GM21529 (cell line): ENCODE data around the gene FRRS1.

Experiments used
- ATAC-seq: cut with Tn5 transposase; IDR thresholded peaks from one replicate; pipeline ENCODE4 v1.9.1; 2021; ENCODE audit not compliant: unreplicated experiment

The FRRS1 gene

DNA sequence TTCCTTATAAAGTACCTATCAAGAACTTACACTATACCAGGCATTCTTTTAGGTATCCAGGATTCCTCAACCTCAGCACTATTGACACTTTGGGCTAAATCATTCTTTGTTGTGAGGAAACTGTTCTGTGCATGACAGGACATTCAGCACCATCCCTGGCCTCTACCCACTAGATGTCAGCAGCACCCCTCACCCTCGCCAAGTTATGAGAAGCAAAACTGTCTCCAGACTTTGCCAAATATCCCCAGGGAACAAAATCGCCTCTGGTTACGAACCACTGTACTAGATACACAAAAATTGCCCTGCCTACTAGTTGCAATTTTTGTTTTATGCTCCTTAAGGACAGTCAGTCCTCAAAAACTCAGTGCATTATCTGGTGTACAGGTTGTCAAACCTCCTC is 84.9 kb downstream of the FRRS1 start:
- no peak for ATAC-seq

DNA sequence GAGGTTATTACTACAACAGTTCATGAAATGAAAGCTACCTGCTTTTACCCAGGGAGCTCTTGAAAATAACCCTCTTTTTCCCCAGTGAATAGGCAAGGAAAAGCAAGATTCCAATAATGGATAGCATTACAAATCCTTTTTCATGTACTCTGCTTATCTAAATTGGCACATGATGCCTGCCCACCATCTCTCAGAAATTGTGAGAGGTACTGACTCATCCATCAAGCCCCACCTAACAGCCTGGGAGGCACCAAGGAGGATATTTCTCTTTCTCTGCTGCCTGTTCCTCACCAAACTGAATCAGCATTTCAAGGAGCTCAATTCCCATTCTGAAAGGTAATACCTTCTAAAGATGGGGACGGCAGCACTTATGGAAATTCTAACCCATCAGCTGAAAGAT is 86.2 kb downstream of the FRRS1 start:
- no peak for ATAC-seq

DNA sequence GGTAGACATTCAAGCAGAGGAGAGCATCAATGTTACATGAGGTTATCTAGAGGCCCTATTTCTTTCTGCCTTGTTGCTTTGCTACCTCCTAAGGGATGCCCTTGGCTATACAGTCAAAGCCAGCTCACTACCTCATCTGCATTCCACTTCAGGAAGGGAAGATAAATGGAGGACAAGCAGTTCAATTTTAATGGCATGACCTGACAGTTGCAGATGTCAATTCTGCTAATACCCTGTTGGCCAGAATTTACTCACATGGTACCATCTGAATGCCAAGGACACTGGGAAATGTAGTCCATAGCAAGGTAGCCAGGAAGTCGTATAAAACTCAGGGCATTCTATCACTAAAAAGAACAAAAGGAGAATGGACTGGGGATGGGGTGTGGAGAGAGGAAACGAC is 89.0 kb downstream of the FRRS1 start:
- no peak for ATAC-seq

DNA sequence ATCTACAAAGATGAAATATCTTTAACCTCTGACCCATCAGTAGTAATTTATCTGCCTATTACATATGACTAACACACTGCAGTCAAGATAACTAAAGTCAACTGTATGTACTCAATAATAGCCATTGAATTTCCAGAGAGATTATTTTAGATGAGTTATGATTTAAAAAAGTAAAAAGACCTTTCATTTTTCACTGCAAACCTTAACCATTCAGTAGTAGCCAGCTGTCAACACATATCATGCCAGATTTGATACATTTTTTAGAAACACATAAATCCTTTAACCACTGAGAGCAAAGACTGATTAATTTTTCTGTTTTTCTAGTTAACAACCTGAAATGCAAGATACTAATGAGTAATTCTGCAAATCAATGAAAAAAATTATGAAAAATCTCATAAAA is 89.6 kb downstream of the FRRS1 start:
- ATAC-seq: no peak

DNA sequence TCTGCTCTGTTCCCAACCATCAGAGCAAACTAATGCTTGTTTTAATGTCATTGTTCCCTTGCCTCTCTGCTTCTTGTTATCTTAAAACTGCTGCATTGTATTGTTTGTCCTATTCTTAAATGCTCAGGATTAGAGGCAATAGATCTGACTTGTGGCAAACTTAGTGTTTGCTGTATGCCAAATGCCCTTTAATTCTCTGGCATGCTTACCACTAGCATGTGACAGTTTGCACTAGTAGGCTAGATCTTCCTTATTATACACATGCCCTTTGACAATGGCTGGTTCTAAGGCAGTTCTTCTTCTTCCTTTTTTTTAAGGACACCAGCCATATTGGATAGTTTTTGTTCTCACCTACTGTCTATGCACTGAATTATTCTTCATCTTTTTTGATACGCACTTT is 90.4 kb downstream of the FRRS1 start:
- ATAC-seq: no peak

DNA sequence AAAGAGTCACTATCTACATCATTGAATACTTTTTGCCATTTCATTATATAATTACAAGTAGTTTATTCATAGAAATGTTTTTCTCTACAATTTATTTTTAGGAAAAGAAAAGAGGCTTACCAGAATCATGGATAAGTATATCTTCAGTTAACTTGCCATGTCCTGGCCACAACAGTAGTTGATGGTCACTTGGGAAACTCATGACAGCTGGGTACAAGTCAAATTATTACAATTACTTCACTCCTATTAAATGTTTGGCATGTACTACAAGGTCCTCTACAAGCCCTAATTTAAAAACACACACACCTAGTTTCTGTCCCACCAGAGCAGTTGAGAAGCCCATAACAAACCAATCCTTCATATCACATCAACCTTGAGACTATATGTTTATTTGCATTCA is 91.1 kb downstream of the FRRS1 start:
- no peak for ATAC-seq

GRCh38 chr1:99674115-99675064 is 92.0 kb downstream of the FRRS1 start:
- ATAC-seq: no peak

GRCh38 chr1:99673315-99673714 is 93.1 kb downstream of the FRRS1 start:
- ATAC-seq: no peak

DNA sequence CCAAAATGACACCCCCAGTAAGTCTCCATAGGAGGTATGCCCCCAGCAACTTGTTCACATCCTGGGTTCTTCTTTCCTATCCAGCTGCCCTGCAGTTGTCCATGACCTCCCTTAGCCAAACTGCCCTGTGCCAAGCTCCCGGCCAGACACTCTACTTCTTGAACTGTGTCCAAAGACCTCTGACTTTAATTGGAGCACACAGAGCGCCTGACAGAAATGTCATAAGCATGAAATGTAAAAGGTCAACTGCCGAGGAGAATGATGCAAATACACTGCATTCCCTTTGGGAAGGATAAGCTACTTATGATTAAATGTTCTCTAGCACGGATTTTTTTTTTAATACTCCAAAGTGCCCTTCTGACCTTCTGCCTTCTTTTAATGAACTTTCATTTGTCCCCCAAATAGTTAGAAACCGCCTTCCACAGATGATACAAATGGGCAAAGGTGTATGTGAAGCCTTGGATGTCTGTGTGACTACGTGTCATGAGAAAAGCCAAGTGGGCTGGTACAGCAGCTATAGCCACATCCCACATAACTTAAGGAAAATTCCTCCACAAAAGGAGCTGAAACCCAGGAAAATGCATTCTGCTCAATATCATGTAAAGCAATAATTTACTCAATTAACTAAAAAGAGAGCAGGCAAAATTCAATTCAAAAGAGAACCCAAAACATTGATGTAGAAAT is 93.8 kb downstream of the FRRS1 start:
- ATAC-seq: no peak

DNA sequence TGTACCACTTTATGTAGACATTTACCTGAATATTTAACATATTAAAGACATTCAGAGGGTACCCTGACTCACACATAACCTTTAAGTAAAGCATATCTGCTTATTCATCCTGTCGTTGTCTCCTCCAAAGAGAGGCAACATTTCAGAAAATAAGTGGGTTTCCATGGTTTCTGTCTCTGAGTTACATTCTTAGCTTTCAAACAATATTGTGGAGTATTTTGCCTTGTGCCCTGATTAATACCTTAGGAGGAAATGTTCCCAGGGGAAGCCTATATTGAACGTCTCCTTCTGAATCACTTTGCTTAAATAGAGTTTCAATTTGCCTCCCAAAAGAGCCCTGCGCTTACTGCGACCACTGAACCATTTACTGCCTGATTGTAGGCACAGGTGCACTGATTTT is 94.4 kb downstream of the FRRS1 start:
- no peak for ATAC-seq

- ATAC-seq: no peak
Measured at GRCh38 chr1:99670583-99670982, 95.9 kb downstream of the FRRS1 start.

DNA sequence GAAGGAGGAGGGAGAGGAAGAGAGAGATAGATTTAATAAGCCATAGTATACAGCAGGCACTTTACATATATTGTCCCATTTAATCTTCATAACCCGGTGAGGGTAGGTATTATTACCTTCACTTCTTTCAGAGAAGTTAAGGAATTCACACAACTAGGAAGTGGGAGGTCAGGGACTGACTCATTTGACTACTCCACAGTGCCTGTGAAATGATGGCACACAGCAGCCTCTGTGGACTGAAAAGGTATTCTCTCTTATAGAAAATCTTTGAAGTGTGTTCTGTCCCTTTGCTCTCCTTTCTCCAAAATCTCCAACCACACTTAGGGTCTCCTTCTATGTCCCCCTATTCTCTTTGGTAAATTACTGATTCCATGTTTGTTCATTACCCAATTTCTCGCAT is 96.6 kb downstream of the FRRS1 start:
- ATAC-seq: no peak

DNA sequence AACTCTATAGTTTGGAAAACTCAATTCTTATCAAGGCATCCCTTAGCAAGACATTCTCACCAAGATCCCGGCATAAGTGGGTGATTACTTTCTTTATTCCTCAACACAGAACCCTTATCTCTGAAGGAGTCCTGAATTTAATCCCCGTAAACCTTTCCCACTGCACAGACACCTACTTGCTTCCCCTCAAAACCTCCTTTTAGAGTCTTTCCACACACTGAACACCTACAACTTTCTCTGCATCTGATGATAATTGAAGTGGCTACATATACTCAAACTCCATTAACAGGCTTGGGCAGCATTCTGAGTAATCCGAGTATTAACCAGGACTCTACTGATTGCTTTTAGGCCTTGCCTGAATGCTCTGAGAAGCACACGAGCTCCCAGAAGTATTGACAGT is 97.1 kb downstream of the FRRS1 start:
- ATAC-seq: no peak

- no peak for ATAC-seq
Measured at GRCh38 chr1:99665212-99665611, 101.2 kb downstream of the FRRS1 start.

DNA sequence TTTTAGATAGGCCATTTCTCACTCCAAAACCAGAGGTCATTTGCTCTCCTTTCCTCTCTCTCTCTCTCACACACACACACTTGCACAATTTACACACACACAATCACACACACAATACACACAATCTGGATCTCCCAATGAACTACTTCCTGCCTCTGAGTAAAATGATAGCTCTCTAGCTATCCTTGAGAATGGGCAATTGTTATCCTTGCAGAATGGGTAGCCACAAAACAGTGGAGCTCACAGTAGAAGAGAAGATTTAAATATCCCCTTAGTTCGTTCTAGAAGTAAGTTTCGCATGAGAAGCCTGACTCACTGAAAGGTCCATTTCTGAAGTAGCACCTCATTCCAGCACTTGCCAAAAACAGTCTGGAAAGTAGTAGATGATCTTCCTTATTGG is 102.9 kb downstream of the FRRS1 start:
- no peak for ATAC-seq

DNA sequence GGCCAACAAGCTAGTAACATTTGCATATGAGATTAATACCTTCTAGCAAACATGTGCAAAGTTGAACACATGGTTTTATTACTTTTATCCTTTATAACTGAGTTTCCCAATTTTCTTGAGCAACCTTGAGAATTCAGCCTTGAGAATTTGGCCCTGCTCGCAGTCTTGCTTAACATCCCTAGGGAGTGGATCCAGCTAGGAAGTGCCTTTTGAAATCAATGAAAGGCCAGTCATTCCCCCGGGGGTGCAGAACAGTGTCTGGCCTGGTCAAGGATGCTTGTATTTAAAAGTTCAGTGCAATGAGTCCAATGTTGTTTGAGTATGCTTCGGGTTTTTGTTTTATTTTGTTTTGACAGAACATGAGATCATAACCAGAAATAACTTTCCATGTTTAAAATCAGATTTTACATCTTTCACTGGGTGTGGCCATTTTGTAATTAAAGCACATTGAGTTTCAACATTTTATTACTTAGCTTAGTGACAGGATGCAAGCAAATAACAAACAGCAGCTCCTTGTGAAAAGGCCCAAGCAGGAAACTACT is 103.8 kb downstream of the FRRS1 start:
- no peak for ATAC-seq

DNA sequence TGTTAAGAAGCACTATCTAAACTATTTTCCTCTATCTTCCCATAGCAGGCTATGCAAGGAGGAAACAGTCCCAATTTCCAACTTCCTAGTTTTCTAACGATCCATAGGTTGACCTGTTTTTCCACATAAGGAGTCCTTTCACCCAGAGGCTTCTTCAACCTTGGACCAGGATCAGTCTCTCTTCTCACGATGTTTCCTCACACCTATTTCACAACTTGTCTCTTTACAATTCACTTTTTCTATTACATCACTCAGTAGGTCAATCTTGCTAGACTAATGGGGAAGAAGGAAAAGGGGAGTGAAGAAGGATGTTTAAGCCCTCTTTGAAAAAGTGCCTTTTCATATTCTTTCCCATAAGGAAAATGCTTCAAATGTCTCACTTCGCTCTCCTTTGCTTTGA is 104.7 kb downstream of the FRRS1 start:
- no peak for ATAC-seq

- ATAC-seq: no peak
Measured at GRCh38 chr1:99660496-99660895, 105.9 kb downstream of the FRRS1 start.

DNA sequence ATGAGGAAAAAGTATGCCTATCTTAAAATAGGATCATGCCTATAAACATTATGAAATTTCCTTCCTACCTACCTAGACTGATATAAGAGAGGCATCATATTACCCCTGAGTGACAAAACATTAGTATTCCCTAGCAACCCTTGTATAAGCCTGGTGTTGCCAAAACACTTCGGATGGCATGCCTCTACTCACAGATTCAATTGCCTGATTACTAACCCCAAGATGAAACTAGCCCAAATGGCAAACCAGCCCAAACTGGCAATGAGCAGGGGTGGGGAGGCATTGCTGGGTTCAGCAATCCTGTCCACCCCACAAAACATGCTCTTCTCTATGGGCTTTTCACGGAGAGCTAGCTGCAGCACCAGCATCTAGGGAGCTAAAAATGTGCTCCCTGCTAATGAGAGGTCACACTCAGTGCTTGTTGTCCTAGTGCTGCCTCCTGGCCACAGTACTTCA is 106.7 kb downstream of the FRRS1 start:
- no peak for ATAC-seq
